ENCODE data around the gene LHCGR. TPM values are rescaled to one million over a fixed set of nuclear protein-coding genes. Genes with fewer than 3 reads are reported as not detected.
"Not testable (repeated sequence)": the region's sequence is repeated elsewhere in the genome, so short reads cannot be mapped to it uniquely, and the experiment has no call there.

Gene LHCGR
- total RNA-seq, 1 donor from 2014 or later, result not detected

DNA sequence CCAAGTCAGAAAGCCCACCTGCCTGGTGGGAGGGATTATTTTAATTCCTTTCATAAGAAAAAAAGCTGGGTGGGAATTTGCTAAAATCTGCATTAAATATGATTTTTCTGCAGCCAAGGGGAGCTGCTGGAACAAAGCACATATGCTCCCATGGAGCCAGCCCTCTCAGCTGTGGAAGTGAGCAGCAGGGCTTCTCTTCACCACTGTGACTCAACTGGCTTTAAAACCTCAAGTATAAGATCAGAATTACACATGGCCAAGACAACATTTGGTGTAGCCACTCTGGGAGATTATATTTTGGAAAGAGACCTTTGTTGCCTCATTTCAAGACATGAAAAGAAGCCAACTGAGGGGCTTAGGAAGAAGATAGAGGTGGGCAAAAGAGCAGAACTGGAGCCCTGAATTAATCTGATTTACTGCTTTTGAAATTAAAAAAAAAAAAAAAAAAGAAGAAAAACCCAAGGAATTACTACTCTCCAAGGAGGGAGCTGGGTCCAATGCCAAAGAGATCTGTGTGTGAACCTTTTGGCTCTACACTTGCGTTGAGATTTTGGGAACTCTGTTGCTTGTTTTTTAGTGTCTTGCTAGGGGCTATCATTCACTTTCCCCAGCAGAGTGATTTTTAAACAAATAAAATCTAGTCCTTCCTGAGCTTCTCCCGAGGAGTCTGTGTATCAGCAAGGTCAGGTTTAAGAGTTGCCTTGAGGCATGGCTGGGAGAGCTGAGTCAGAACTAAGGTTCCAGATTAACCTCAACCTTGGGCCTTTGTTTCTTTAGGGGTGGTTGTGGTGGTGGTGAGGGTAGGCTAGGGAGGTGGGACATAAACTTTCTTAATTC lies 6.0 kb downstream of the LHCGR start:
- POLR2A ChIA-PET, result no interaction called here
- H3K4me3 Mint-ChIP-seq, result no peak overlapping the region
- TF ChIP-seq, protein P1, sequence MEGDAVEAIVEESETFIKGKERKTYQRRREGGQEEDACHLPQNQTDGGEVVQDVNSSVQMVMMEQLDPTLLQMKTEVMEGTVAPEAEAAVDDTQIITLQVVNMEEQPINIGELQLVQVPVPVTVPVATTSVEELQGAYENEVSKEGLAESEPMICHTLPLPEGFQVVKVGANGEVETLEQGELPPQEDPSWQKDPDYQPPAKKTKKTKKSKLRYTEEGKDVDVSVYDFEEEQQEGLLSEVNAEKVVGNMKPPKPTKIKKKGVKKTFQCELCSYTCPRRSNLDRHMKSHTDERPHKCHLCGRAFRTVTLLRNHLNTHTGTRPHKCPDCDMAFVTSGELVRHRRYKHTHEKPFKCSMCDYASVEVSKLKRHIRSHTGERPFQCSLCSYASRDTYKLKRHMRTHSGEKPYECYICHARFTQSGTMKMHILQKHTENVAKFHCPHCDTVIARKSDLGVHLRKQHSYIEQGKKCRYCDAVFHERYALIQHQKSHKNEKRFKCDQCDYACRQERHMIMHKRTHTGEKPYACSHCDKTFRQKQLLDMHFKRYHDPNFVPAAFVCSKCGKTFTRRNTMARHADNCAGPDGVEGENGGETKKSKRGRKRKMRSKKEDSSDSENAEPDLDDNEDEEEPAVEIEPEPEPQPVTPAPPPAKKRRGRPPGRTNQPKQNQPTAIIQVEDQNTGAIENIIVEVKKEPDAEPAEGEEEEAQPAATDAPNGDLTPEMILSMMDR (IDR thresholded peaks at IDR 0.05), result no peak

DNA sequence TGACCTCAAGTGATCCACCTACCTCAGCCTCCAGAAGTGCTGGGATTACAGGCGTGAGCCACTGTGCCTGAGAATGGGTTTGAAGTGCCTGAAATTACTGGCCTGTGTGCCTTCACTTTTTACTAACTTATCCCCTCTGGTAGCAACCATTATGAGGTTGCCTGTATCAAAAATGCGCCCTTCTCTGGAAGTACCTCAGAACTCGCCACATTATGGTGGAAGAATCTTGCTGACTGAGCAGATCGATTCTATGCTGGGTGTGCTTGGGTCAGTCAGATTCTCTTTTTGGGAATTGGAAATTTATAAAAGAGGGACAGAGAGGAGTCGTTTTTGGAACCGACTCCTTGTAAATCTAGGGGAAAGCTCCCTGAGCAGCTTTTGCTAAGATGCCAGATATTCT lies 8.2 kb downstream of the LHCGR start:
- ATAC-seq (ENCODE audit: low read depth) (no peak), DNase-seq (no peak)
- Mint-ChIP-seq H3K36me3 (ENCODE audit: low read depth) (no peaks in the 10 kb centered on the region), H3K9me3 (no peaks in the 10 kb centered on the region), H3K27me3 (no peaks in the 10 kb centered on the region), H3K27ac (no peak overlapping the region), H3K4me3 (no peak overlapping the region), H3K4me1 (peaks cover 8% of the 10 kb centered on the region)
- intact Hi-C loops (cut with micrococcal nuclease), result no loop called here
- TF ChIP-seq, protein P1 (IDR thresholded peaks at IDR 0.05), result no peak
- CTCF ChIA-PET, result no interaction called here
- POLR2A ChIA-PET, result no interaction called here

More for the DNA sequence above, 6.0 kb downstream of the LHCGR start:
- intact Hi-C loops (cut with micrococcal nuclease), result no loop called here
- no peaks in the 10 kb centered on the region for H3K36me3 Mint-ChIP-seq (ENCODE audit: low read depth)
- no peaks in the 10 kb centered on the region for H3K9me3 Mint-ChIP-seq
- DNase-seq (no peak), ATAC-seq (ENCODE audit: low read depth) (no peak)
- H3K27me3 Mint-ChIP-seq, result peaks cover 5% of the 10 kb centered on the region
- H3K4me1 Mint-ChIP-seq, result peaks cover 8% of the 10 kb centered on the region
- CTCF ChIA-PET, result no interaction called here
- no peak overlapping the region for H3K27ac Mint-ChIP-seq

DNA sequence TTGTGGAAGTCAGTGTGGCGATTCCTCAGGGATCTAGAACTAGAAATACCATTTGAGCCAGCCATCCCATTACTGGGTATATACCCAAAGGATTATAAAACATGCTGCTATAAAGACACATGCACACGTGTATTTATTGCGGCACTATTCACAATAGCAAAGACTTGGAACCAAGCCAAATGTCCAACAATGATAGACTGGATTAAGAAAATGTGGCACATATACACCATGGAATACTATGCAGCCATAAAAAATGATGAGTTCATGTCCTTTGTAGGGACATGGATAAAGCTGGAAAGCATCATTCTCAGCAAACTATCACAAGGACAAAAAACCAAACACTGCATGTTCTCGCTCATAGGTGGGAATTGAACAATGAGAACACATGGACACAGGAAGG lies 16.3 kb downstream of the LHCGR start:
- H3K9me3 Mint-ChIP-seq; H3K27ac Mint-ChIP-seq; intact Hi-C loops (cut with micrococcal nuclease); CTCF ChIA-PET; H3K27me3 Mint-ChIP-seq; H3K4me1 Mint-ChIP-seq; H3K4me3 Mint-ChIP-seq; DNase-seq; ATAC-seq (ENCODE audit: low read depth); H3K36me3 Mint-ChIP-seq (ENCODE audit: low read depth); POLR2A ChIA-PET: not testable (repeated sequence)

DNA sequence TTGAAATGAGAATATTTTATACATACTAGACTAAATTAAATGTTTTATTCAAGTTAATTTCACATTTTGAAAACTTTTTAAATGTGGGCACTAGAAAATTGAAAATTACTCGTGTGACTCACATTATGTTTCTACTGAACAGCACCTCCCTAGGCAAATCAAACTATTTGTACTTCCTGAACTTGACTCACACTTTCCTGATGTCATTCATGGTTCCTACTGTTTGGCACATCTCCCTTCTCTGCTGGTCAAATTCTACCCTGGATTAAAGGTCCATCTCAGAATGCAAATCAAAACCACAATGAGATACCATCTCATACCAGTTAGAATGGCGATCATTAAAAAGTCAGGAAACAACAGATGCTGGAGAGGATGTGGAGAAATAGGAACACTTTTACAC lies 16.7 kb downstream of the LHCGR start:
- no peaks in the 10 kb centered on the region for H3K36me3 Mint-ChIP-seq (ENCODE audit: low read depth)
- ATAC-seq (ENCODE audit: low read depth), result no peak
- POLR2A ChIA-PET, result no interaction called here

DNA sequence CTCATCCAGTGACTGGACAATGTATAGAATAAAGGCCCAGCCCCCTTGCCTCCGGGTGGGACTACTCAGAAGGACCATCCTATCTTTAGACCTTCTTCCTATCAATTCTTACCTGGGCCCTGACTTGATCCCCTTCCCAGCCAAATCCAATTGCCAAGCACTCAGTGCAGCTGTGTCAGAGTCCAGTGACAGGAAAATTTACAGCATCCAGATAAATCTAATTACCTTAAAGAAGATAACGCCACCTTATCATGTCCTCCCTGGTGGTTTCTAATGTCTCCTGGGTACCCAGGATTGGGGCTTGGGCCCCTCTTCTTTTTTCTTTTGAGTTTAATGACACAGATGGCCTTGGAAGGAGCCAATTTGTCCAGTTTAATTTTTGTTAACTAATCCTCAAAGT lies 19.3 kb downstream of the LHCGR start:
- H3K27me3 Mint-ChIP-seq, result peaks cover 6% of the 10 kb centered on the region
- TF ChIP-seq, protein P1 (IDR thresholded peaks at IDR 0.05), result no peak
- H3K9me3 Mint-ChIP-seq, result no peaks in the 10 kb centered on the region
- intact Hi-C loops (cut with micrococcal nuclease), result no loop called here
- no peaks in the 10 kb centered on the region for H3K4me1 Mint-ChIP-seq
- no peak overlapping the region for H3K27ac Mint-ChIP-seq
- DNase-seq (no peak), ATAC-seq (ENCODE audit: low read depth) (no peak)
- no peaks in the 10 kb centered on the region for H3K36me3 Mint-ChIP-seq (ENCODE audit: low read depth)
- CTCF ChIA-PET, result no interaction called here
- POLR2A ChIA-PET, result no interaction called here
- no peak overlapping the region for H3K4me3 Mint-ChIP-seq

More for the DNA sequence above, 16.7 kb downstream of the LHCGR start:
- no peak for DNase-seq
- H3K4me1 Mint-ChIP-seq, result no peaks in the 10 kb centered on the region
- H3K27ac Mint-ChIP-seq, result no peak overlapping the region
- H3K9me3 Mint-ChIP-seq, result no peaks in the 10 kb centered on the region
- intact Hi-C loops (cut with micrococcal nuclease), result no loop called here
- CTCF ChIA-PET, result no interaction called here
- no peak overlapping the region for H3K4me3 Mint-ChIP-seq
- TF ChIP-seq, protein P1 (IDR thresholded peaks at IDR 0.05), result no peak
- peaks cover 2% of the 10 kb centered on the region for H3K27me3 Mint-ChIP-seq
